GM12864 (cell line): Measurements from ENCODE around the gene TMEM86A.

ENCODE experiments used
- DNase-seq: peaks from one replicate; pipeline ENCODE4 v3.0.0-alpha.2; 2011; ENCODE audit warnings: low read depth
- H3K4me3 ChIP-seq: 2 replicates; pipeline ENCODE4 v1.5.1; 2011; ENCODE audit warnings: mild to moderate bottlenecking, low read depth, low read length, control low read depth
- TF ChIP-seq, protein P1 (sequence below): IDR thresholded peaks from 2 replicates; pipeline ENCODE4 v1.5.1; 2011; ENCODE audit warnings: low read depth, mild to moderate bottlenecking, moderate library complexity, low read length, control low read depth, inconsistent platforms; ENCODE audit errors: missing control alignments

TMEM86A gene

DNA sequence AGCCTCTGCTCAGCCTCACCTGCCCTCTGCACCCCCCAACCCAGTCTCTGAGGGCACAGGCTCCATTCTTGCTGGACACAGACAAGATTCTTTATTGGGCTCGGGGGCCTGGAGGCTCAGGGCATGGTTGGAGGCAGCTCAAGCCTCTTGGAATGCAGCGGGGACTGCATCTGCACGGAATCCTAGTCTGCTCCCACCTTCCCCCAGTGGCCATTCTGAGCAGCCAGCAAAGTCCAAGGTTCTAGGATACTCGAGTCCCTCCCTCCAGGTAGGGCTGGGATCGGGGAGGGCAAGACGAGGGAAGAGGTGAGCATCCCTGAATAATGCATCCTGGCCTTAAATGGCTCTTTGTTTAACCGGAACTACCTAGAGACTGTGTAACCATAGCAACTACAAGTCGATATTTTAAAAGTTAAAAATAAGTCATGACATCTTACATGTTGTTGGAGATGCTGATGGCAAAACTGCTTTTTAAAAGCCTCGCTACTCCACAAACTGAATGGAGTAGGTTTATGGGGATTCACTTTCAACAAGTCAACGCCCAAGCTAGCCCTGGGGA, 38.1 kb downstream of the TMEM86A start:
- H3K4me3 ChIP-seq: no peak overlapping the region
- TF ChIP-seq, protein P1, sequence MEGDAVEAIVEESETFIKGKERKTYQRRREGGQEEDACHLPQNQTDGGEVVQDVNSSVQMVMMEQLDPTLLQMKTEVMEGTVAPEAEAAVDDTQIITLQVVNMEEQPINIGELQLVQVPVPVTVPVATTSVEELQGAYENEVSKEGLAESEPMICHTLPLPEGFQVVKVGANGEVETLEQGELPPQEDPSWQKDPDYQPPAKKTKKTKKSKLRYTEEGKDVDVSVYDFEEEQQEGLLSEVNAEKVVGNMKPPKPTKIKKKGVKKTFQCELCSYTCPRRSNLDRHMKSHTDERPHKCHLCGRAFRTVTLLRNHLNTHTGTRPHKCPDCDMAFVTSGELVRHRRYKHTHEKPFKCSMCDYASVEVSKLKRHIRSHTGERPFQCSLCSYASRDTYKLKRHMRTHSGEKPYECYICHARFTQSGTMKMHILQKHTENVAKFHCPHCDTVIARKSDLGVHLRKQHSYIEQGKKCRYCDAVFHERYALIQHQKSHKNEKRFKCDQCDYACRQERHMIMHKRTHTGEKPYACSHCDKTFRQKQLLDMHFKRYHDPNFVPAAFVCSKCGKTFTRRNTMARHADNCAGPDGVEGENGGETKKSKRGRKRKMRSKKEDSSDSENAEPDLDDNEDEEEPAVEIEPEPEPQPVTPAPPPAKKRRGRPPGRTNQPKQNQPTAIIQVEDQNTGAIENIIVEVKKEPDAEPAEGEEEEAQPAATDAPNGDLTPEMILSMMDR: no peak
- no peak for DNase-seq

DNA sequence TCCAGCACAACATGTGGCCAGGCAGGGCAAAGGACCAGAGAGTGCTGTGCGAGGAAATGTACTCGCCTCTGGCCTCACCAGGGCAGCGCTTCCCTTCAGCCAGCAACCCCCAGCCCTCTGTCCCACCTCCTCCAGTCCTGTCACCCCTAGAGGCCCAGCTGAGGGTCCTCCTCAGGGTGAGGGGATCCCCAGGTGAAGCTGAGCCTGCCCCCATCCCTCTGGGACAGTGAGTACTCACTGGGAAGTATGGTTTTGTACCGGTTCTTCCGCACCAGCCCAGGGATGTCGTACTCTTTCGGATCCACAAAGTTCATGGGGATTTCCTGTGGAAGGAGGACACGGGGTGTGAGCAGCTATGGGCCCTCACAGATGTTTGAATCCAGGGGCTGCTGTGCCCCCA, 39.1 kb downstream of the TMEM86A start:
- TF ChIP-seq, protein P1: no peak
- H3K4me3 ChIP-seq: no peak overlapping the region
- no peak for DNase-seq

DNA sequence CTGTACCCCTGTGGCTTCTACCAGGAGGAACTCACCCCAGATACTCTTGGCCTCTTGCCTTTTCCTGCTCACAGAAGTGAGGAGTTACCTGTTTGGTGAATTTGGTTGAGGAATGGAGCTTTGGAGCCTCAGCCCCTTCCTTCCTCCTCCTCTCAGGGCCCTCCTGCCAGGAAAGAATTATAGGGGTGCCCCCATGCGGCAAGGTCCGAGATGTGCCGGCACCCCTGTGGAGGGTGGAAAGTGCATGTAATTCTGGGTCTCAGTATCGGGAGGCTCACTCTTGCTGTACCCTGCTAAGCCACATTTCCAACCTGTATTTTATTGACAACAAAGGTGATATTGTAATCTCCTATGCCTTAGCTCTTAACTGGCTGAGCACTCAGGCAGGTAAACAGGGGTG, 41.1 kb downstream of the TMEM86A start:
- H3K4me3 ChIP-seq: no peak overlapping the region
- TF ChIP-seq, protein P1: no peak
- no peak for DNase-seq

DNA sequence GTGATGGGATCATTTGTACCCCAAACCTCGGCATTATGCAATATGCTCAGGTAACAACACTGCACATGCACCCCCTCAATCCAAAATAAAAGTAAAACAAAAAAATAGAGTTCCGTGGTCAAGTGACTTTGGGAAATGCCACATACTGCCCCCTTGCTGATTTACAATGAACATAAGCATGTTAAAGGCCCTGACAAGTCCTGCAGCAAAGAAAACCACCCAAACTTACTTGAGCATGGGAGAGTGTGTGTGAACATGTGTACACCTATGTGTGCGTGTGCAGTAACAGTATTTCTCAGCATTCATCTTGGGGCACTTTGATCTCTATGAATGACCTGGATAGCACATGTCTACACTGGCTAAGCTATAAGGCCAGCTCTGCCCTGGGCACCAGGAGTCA, 43.2 kb downstream of the TMEM86A start:
- no peak overlapping the region for H3K4me3 ChIP-seq
- no peak for DNase-seq
- TF ChIP-seq, protein P1: no peak

DNA sequence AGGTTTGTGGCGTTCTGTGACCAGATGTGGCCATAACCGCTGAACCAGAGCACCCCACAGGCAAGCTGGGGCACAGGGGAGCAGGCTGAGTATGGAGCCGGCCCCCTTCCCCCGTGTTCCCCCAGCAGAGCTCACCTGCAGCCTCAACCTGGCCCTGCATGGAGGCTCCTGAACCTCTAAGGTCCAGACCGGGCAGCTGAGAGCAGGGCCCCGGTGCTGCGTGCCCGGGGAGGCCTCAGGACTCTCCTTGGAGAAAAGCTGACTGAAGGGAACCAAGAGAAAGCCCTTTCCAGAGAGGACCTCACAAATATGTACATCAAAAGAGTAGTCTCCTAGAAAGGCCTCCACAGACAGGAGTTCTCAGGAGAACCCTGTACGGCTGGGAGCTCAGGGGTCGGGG, 44.8 kb downstream of the TMEM86A start:
- no peak for DNase-seq
- H3K4me3 ChIP-seq: no peak overlapping the region
- TF ChIP-seq, protein P1: no peak

DNA sequence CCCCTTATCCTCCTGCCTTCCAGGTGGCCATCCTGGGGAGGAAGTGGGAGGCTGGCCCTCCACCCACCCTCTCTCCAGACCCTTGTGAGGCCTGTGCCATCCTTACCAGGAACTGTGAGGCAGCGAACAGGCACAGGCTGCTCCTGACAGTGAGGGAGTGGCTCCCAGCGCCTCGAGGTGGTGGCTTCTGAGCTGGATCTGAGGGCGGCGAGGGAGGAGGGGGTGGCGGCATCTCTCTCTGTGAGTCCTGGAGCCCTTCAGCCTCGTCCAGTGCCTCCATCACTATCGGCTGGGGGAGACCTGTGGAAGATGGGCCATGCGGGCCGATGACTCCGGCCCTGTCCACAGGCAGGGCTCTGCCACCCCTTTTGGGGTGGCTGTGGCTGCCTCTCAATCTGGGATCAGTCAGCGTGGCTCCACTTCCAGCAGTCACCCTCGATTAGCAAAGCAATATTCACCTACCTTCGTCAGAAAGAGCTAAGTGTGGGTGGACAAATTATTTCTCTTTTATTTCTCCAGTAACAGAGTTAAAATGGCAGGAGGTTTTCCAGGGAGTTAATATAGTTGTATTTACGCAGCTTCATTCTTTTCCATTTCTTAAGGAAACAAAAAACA, 45.4 kb downstream of the TMEM86A start:
- no peak overlapping the region for H3K4me3 ChIP-seq

More for the DNA sequence above, 45.4 kb downstream of the TMEM86A start:
- DNase-seq: no peak
- TF ChIP-seq, protein P1: no peak
